IPS-15b (cell line): Measurements from ENCODE around the gene COL17A1.

ENCODE experiments used
- H3K27me3 ChIP-seq: one replicate; pipeline ENCODE4 v1.6.1; 2013; ENCODE audit warnings: low read length; ENCODE audit not compliant: control insufficient read depth, insufficient read depth
- H3K36me3 ChIP-seq: one replicate; pipeline ENCODE4 v1.6.1; 2013; ENCODE audit warnings: low read length; ENCODE audit not compliant: control insufficient read depth, insufficient read depth
- H3K4me1 ChIP-seq: one replicate; pipeline ENCODE4 v1.6.1; 2013; ENCODE audit warnings: mild to moderate bottlenecking, low read length; ENCODE audit not compliant: control insufficient read depth, insufficient read depth
- H3K4me3 ChIP-seq: one replicate; pipeline ENCODE4 v1.5.1; 2013; ENCODE audit warnings: low read depth, low read length
- H3K9ac ChIP-seq: one replicate; pipeline ENCODE4 v1.6.1; 2013; ENCODE audit warnings: low read depth, mild to moderate bottlenecking, low read length
- H3K9me3 ChIP-seq: one replicate; pipeline ENCODE4 v1.6.1; 2013; ENCODE audit warnings: mild to moderate bottlenecking, low read length; ENCODE audit not compliant: control insufficient read depth, insufficient read depth

Gene COL17A1

GRCh38 chr10:104113376-104113956 lies 27.8 kb upstream of the COL17A1 start:
- H3K9me3 ChIP-seq = no peaks in the 10 kb centered on the region
- no peaks in the 10 kb centered on the region for H3K4me1 ChIP-seq
- H3K9ac ChIP-seq = no peak overlapping the region
- H3K27me3 ChIP-seq = no peaks in the 10 kb centered on the region
- H3K4me3 ChIP-seq = no peak overlapping the region
- no peaks in the 10 kb centered on the region for H3K36me3 ChIP-seq

DNA sequence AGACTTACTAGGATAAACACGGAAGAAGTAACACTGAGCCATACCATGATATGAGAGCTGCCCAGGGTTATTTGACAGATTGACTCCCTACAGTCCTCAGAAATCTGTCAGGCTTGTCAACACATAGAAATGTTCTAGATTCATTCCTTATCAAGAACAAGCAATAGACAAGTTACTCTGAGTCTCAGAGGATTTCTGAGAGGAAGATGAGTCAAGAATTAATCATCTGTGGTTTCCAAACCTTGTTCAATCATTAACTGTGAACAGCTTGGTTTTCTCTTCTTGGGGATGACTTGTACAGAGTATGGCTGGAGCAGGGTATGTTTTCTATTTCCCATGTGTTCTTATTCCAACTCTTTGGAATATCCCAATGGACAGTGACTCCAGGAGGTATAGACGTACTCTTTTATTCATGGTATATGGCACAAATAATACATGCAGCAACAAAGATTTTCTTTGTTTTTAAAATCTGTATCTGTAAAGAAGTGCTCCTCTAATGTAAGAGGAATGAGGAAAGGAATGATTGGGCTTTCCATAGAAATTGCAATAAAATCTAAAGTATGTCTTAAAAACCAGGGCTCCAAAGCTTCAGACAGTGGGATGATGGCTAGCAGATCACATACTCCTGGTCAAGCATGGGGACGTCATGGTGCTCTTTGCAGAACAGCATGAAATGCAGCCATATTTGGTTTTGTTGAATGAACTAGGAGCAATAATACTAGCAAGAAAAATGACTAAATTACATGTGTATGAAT lies 24.4 kb upstream of the COL17A1 start:
- H3K4me3 ChIP-seq = no peak overlapping the region
- no peak overlapping the region for H3K9ac ChIP-seq
- H3K9me3 ChIP-seq = no peaks in the 10 kb centered on the region
- no peaks in the 10 kb centered on the region for H3K27me3 ChIP-seq
- H3K4me1 ChIP-seq = peaks cover 2% of the 10 kb centered on the region
- H3K36me3 ChIP-seq = no peaks in the 10 kb centered on the region

DNA sequence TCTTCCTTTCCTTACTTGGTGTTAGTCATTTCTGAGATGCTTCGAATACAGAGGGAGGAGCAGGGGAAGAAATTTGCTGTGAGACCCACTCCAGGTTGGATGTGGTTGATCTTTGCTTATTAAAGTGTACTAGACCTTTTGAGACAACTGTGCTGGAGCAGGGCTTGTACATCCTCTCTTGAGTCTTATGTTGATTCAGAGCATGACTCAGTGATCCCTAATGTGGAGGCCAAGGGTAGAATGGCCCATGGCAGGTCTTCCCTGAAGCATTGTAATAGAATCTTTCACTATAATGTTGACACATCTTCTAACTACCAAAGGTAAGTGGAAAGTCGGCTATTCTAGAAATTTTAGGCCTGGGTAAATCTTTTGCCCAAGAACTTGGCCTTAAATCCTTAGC lies 19.2 kb upstream of the COL17A1 start:
- no peak overlapping the region for H3K4me3 ChIP-seq
- no peaks in the 10 kb centered on the region for H3K36me3 ChIP-seq
- peaks cover 2% of the 10 kb centered on the region for H3K4me1 ChIP-seq
- H3K9ac ChIP-seq = no peak overlapping the region
- peaks cover 2% of the 10 kb centered on the region for H3K27me3 ChIP-seq
- H3K9me3 ChIP-seq = no peaks in the 10 kb centered on the region

GRCh38 chr10:104104418-104104817 lies 18.7 kb upstream of the COL17A1 start:
- H3K27me3 ChIP-seq = peaks cover 2% of the 10 kb centered on the region
- no peaks in the 10 kb centered on the region for H3K9me3 ChIP-seq
- no peak overlapping the region for H3K4me3 ChIP-seq
- H3K9ac ChIP-seq = no peak overlapping the region
- peaks cover 2% of the 10 kb centered on the region for H3K4me1 ChIP-seq
- H3K36me3 ChIP-seq = no peaks in the 10 kb centered on the region

DNA sequence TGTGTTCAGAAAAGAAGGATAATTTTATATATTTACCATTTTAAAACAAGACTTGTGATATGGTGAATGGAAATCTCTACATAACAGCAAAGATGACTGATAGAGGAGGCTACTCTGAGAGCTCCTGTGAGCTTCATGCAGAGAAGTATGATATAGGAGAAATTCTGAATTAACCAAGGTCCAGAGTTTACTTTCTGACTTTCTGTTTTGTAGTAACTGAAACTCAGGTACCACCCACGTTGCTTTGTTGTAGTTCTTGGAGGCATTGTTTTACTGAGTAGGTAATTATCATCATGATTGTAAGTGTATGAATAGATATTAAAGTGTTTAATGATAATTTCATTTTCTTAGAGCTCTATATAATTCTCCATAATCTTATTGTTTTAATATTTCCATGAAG lies 18.3 kb upstream of the COL17A1 start:
- Histone ChIP-seq H3K9ac (no peak overlapping the region), H3K36me3 (no peaks in the 10 kb centered on the region), H3K27me3 (peaks cover 2% of the 10 kb centered on the region), H3K4me1 (peaks cover 2% of the 10 kb centered on the region), H3K4me3 (no peak overlapping the region), H3K9me3 (no peaks in the 10 kb centered on the region)

DNA sequence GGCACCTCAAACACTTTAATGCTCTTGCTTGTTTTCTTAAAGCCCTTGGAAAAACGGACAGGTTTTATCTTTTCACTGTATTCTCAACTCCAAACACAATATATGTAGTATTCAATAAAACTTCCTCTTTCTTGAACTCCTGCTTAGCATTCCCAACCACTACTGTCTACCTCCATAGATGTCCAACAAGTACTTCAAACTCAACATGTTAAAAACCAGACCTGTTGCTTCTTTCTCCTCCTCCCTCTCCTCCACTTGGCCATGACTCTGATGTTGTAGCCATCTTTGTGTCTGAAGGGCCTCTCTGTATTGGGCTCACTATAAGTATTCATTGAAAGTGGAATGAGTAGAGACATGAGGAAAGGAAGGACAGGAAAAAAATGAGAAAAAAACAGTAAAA lies 16.2 kb upstream of the COL17A1 start:
- no peaks in the 10 kb centered on the region for H3K36me3 ChIP-seq
- peaks cover 2% of the 10 kb centered on the region for H3K27me3 ChIP-seq
- peaks cover 2% of the 10 kb centered on the region for H3K4me1 ChIP-seq
- no peak overlapping the region for H3K4me3 ChIP-seq
- no peak overlapping the region for H3K9ac ChIP-seq
- H3K9me3 ChIP-seq = no peaks in the 10 kb centered on the region

DNA sequence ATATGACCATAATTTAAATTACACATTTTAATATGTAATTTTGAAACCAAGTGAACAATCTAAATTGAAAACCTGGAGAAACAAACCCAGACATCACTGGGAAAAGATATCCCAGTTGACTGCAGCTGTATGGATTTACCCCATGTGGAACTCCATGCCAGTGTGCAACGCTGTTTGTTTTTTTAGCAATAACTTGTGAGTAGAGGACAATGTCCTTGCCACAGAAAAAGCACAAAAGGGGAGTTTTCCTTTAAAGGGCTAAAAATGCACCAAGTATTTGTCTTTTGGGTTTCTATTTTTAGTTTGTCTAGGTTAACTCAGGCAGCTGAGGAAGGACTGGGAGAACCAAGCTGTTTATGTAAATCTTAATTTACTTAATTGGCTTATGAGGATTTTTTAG lies 15.1 kb upstream of the COL17A1 start:
- Histone ChIP-seq H3K36me3 (no peaks in the 10 kb centered on the region), H3K4me1 (no peaks in the 10 kb centered on the region), H3K9me3 (no peaks in the 10 kb centered on the region), H3K9ac (no peak overlapping the region), H3K4me3 (no peak overlapping the region), H3K27me3 (peaks cover 2% of the 10 kb centered on the region)

DNA sequence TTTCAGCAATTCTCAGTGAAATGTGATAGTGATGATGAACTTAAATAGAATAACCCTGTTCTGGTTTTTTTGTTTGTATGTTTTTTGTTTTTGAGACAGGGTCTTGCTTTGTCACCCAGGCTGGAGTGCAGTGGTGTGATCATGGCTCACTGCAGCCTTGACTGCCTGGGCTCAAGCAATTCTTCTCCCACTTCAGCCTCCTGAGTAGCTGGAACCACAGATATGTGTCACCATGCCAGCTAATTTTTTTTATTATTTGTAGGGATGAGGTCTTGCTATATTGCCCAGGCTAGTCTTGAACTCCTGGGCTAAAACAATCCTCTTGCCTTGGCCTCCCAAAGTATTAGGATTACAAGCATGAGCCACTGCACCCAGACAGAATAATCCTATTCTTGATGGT lies 14.3 kb upstream of the COL17A1 start:
- no peaks in the 10 kb centered on the region for H3K4me1 ChIP-seq
- H3K27me3 ChIP-seq = peaks cover 2% of the 10 kb centered on the region
- H3K36me3 ChIP-seq = no peaks in the 10 kb centered on the region
- H3K9me3 ChIP-seq = no peaks in the 10 kb centered on the region
- H3K4me3 ChIP-seq = no peak overlapping the region
- H3K9ac ChIP-seq = no peak overlapping the region

- Histone ChIP-seq H3K4me1 (no peaks in the 10 kb centered on the region), H3K9ac (no peak overlapping the region), H3K4me3 (no peak overlapping the region), H3K27me3 (peaks cover 2% of the 10 kb centered on the region), H3K9me3 (no peaks in the 10 kb centered on the region), H3K36me3 (no peaks in the 10 kb centered on the region)
Measured at GRCh38 chr10:104099269-104099668, 13.6 kb upstream of the COL17A1 start.

GRCh38 chr10:104098358-104098925 lies 12.8 kb upstream of the COL17A1 start:
- Histone ChIP-seq H3K9me3 (no peaks in the 10 kb centered on the region), H3K27me3 (peaks cover 2% of the 10 kb centered on the region), H3K9ac (no peak overlapping the region), H3K36me3 (no peaks in the 10 kb centered on the region), H3K4me1 (no peaks in the 10 kb centered on the region), H3K4me3 (no peak overlapping the region)

DNA sequence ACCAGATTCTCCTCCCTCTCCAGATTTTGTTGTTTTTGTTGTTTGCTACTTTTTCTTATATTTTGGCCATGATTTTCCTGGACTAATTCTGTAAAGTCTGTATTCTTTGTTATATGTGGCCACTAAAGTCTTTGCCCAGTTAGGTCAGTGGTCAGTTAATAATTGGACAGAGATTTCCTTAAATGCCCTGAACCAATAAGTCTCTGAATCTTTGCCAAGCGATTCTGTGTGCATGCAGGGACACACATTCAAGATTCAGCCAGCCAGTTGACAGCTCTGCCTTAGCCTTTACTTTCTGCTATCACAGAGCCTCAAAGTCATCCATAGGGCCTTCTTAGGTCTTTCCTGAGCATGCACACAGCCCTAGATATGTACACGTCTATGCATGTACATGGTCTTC lies 11.0 kb upstream of the COL17A1 start:
- H3K9ac ChIP-seq = no peak overlapping the region

GRCh38 chr10:104092749-104093148 lies 7.1 kb upstream of the COL17A1 start:
- Histone ChIP-seq H3K36me3 (no peaks in the 10 kb centered on the region), H3K27me3 (no peaks in the 10 kb centered on the region), H3K9ac (no peak overlapping the region), H3K9me3 (no peaks in the 10 kb centered on the region), H3K4me3 (no peak overlapping the region), H3K4me1 (peaks cover 9% of the 10 kb centered on the region)

More for the DNA sequence above, 11.0 kb upstream of the COL17A1 start:
- H3K36me3 ChIP-seq = no peaks in the 10 kb centered on the region
- no peaks in the 10 kb centered on the region for H3K4me1 ChIP-seq
- no peak overlapping the region for H3K4me3 ChIP-seq
- H3K27me3 ChIP-seq = peaks cover 1% of the 10 kb centered on the region
- no peaks in the 10 kb centered on the region for H3K9me3 ChIP-seq
